GM19452 (cell line): Measurements from ENCODE around the gene ALG2.
"Not testable (repeated sequence)": the region's sequence is repeated elsewhere in the genome, so short reads cannot be mapped to it uniquely, and the experiment has no call there.

Source experiments
- ATAC-seq: cut with Tn5 transposase; IDR thresholded peaks from one replicate; pipeline ENCODE4 v1.9.1; 2021; ENCODE audit not compliant: unreplicated experiment

ALG2 gene

GRCh38 chr9:99238331-99238730 is 16.6 kb upstream of the ALG2 start:
- ATAC-seq = no peak

GRCh38 chr9:99237849-99238248 is 16.1 kb upstream of the ALG2 start:
- not testable (repeated sequence) for ATAC-seq

GRCh38 chr9:99237356-99237755 is 15.6 kb upstream of the ALG2 start:
- ATAC-seq = no peak

GRCh38 chr9:99235926-99236634 is 14.3 kb upstream of the ALG2 start:
- ATAC-seq = peak; percentile 97

GRCh38 chr9:99235069-99235468 is 13.3 kb upstream of the ALG2 start:
- no peak for ATAC-seq

- ATAC-seq = no peak
Measured at GRCh38 chr9:99234618-99235017, 12.9 kb upstream of the ALG2 start.

GRCh38 chr9:99231711-99232110 is 10.0 kb upstream of the ALG2 start:
- no peak for ATAC-seq

GRCh38 chr9:99230206-99230605 is 8.5 kb upstream of the ALG2 start:
- no peak for ATAC-seq

GRCh38 chr9:99226054-99226453 is 4.3 kb upstream of the ALG2 start:
- no peak for ATAC-seq

GRCh38 chr9:99224445-99224844 is 2.7 kb upstream of the ALG2 start:
- no peak for ATAC-seq

GRCh38 chr9:99222416-99223270 is 901 bp upstream of the ALG2 start:
- ATAC-seq = peak; percentile 25

- ATAC-seq = no peak
Measured at GRCh38 chr9:99221266-99221620, 499 bp downstream of the ALG2 start.

- ATAC-seq = no peak
Measured at GRCh38 chr9:99220011-99220410, 1.7 kb downstream of the ALG2 start.

GRCh38 chr9:99216073-99216472 is 5.7 kb downstream of the ALG2 start:
- no peak for ATAC-seq

GRCh38 chr9:99213197-99213596 is 8.5 kb downstream of the ALG2 start:
- ATAC-seq = no peak

GRCh38 chr9:99211746-99212145 is 10.0 kb downstream of the ALG2 start:
- ATAC-seq = no peak

- ATAC-seq = no peak
Measured at GRCh38 chr9:99210572-99210971, 11.2 kb downstream of the ALG2 start.

GRCh38 chr9:99201603-99202002 is 20.1 kb downstream of the ALG2 start:
- ATAC-seq = no peak

- ATAC-seq = no peak
Measured at GRCh38 chr9:99199938-99200539, 21.7 kb downstream of the ALG2 start.

GRCh38 chr9:99197987-99198386 is 23.8 kb downstream of the ALG2 start:
- ATAC-seq = no peak

GRCh38 chr9:99197124-99197630 is 24.6 kb downstream of the ALG2 start:
- ATAC-seq = no peak

- not testable (repeated sequence) for ATAC-seq
Measured at GRCh38 chr9:99196484-99196883, 25.3 kb downstream of the ALG2 start.
